ENCODE results near the gene COL28A1. TPM values are rescaled to one million over a fixed set of nuclear protein-coding genes. Genes with fewer than 3 reads are reported as not detected.
A peak's percentile ranks its signal among the peaks of the same experiment; 100 is the strongest.

The COL28A1 gene
- total and polyA plus RNA-seq, 7 donors: 0.29 to 6.3 (median 1.9) TPM

DNA sequence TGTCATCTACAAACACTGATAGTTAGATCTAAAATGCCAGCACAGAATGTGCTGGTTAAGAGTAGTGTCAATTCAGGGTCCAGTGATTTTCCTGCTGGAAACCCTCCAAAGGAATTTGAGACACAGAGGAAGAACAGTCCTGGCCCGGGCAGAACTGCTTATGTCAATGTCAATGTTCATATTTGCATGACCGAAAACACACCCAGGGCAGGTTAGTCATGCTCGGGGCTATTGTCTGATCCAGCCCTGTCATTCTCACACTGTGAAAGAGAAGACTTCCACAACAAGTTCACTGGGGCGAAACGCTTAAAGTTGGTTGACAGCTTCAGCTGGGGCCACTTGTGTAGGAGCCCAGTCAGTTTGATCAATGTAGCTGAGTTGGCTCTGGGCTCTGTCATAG lies 214.0 kb downstream of the COL28A1 start:
- Histone ChIP-seq H3K9me3 (no peaks in the 10 kb centered on the region), H3K27ac (no peak overlapping the region), H3K36me3 (ENCODE audit: insufficient read depth in 1 of 2, low read depth in 1 of 2) (no peaks in the 10 kb centered on the region), H3K4me3 (no peak overlapping the region), H3K4me1 (no peaks in the 10 kb centered on the region), H3K27me3 (ENCODE audit: insufficient read depth in 3 of 3, low read length in 2 of 3) (no peaks in the 10 kb centered on the region)
- 25 to 35% (median 33%) methylated on average over 5 of the region's 5 CpGs for WGBS, 3 donors
- DNase-seq: no peak
- TF ChIP-seq, protein P1, sequence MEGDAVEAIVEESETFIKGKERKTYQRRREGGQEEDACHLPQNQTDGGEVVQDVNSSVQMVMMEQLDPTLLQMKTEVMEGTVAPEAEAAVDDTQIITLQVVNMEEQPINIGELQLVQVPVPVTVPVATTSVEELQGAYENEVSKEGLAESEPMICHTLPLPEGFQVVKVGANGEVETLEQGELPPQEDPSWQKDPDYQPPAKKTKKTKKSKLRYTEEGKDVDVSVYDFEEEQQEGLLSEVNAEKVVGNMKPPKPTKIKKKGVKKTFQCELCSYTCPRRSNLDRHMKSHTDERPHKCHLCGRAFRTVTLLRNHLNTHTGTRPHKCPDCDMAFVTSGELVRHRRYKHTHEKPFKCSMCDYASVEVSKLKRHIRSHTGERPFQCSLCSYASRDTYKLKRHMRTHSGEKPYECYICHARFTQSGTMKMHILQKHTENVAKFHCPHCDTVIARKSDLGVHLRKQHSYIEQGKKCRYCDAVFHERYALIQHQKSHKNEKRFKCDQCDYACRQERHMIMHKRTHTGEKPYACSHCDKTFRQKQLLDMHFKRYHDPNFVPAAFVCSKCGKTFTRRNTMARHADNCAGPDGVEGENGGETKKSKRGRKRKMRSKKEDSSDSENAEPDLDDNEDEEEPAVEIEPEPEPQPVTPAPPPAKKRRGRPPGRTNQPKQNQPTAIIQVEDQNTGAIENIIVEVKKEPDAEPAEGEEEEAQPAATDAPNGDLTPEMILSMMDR (IDR thresholded peaks at IDR 0.05): no peak
- intact Hi-C loops (cut with DNase I): no loop called here
- ATAC-seq: peak in 3 of 4 donors; percentile 60 to 84 (median 66)

DNA sequence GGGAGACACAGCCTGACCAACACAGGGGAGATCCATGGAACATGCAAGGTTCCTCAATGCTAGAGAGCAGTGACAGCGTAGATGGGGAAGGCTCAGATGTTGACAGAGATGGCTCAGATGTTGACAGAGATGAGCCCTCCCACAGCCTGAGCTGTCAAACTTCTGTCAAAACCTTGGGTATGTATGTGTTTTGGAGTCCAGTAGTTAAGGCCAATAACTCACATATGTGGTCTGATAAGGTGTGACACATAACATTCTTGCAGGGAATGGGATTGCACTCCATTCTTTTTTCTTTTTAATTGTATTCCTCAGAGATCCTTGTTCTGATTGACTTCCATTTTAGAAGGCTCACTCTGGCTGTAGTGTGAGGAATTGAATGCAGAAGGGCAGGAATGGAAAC lies 217.1 kb downstream of the COL28A1 start:
- ATAC-seq: no peak
- intact Hi-C loops (cut with DNase I): no loop called here
- Histone ChIP-seq H3K36me3 (ENCODE audit: insufficient read depth in 1 of 2, low read depth in 1 of 2) (no peaks in the 10 kb centered on the region), H3K4me1 (no peaks in the 10 kb centered on the region), H3K4me3 (no peak overlapping the region), H3K27me3 (ENCODE audit: insufficient read depth in 3 of 3, low read length in 2 of 3) (no peaks in the 10 kb centered on the region), H3K9me3 (no peaks in the 10 kb centered on the region), H3K27ac (no peak overlapping the region)
- TF ChIP-seq, protein P1 (IDR thresholded peaks at IDR 0.05): no peak
- no peak for DNase-seq
- WGBS, 3 donors: 91 to 100% (median 92%) methylated on average over 1 of the region's 1 CpG

DNA sequence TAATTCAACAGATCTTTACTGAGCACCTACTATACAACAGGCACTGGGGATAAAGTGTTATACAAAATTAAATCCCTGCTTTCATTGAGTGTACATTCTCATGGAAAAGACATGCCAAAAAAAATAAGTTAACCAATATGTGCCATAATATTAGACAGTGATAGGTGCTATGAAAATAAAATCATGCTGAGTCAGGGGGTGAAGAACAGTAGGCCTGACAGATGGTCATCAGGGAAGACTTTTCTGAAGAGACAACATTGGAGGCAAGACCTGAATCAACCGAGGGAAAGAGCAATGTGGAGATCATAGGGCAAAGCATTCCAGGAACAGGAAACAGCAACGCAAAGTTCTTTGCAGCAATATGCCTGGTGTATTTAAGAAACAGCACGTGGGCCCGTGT lies 217.8 kb downstream of the COL28A1 start:
- Histone ChIP-seq H3K27me3 (ENCODE audit: insufficient read depth in 3 of 3, low read length in 2 of 3) (no peaks in the 10 kb centered on the region), H3K4me1 (no peaks in the 10 kb centered on the region), H3K27ac (no peak overlapping the region), H3K4me3 (no peak overlapping the region), H3K36me3 (ENCODE audit: insufficient read depth in 1 of 2, low read depth in 1 of 2) (no peaks in the 10 kb centered on the region), H3K9me3 (no peaks in the 10 kb centered on the region)
- 73 to 77% (median 75%) methylated on average over 4 of the region's 4 CpGs for WGBS, 3 donors
- no peak for DNase-seq
- TF ChIP-seq, protein P1 (IDR thresholded peaks at IDR 0.05): no peak
- ATAC-seq: no peak
- intact Hi-C loops (cut with DNase I): no loop called here

DNA sequence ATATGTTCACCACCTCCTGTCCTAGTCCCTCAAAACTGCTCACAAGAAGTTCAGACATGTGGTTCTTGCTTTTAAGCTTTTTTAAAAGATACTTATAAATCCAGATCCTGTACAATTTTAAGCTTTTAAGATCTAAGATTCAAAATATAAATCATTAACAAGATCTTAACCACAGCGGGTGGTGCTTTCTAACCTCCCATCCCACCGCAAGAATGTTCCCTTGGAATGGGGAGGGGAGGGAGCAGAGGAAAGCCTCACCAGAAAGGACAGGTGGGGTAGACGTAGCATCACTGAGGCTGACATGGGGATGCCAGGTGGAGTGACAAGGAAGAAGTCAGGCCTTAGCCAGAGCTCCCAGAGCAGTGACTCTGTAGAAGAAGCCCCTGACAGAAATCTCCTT lies 219.8 kb downstream of the COL28A1 start:
- ATAC-seq (no peak), DNase-seq (no peak)
- 83 to 84% (median 84%) methylated on average over 3 of the region's 3 CpGs for WGBS, 3 donors
- intact Hi-C loops (cut with DNase I): no loop called here
- Histone ChIP-seq H3K4me1 (no peaks in the 10 kb centered on the region), H3K9me3 (no peaks in the 10 kb centered on the region), H3K27ac (no peak overlapping the region), H3K36me3 (ENCODE audit: insufficient read depth in 1 of 2, low read depth in 1 of 2) (no peaks in the 10 kb centered on the region), H3K4me3 (no peak overlapping the region), H3K27me3 (ENCODE audit: insufficient read depth in 3 of 3, low read length in 2 of 3) (no peaks in the 10 kb centered on the region)
- TF ChIP-seq, protein P1 (IDR thresholded peaks at IDR 0.05): no peak

DNA sequence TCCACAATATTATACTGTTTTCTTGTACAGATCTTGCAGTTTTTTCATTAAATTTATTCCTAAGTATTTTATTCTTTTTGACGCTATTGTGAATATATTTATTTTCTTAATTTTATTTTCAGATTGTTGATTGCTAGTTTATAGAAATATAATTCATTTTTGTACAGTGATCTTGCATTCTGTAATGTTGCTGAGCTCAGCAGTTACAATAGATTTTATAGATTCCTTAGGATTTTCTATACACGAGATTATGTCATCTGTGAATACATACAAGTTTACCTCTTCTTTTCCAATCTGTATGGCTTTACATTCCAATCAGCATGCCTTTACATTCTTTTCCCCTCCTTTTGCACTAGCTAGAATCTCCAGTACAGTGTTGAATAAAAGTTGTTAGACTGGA lies 223.3 kb downstream of the COL28A1 start:
- Histone ChIP-seq H3K9me3 (no peaks in the 10 kb centered on the region), H3K4me3 (no peak overlapping the region), H3K4me1 (no peaks in the 10 kb centered on the region), H3K27me3 (ENCODE audit: insufficient read depth in 3 of 3, low read length in 2 of 3) (no peaks in the 10 kb centered on the region), H3K27ac (no peak overlapping the region), H3K36me3 (ENCODE audit: insufficient read depth in 1 of 2, low read depth in 1 of 2) (no peaks in the 10 kb centered on the region)
- intact Hi-C loops (cut with DNase I): no loop called here
- no peak for ATAC-seq
- 65 to 77% (median 74%) methylated on average over 2 of the region's 2 CpGs for WGBS, 3 donors
- TF ChIP-seq, protein P1 (IDR thresholded peaks at IDR 0.05): no peak
- DNase-seq: no peak

All from psoas muscle (tissue), 8 donors.